ENCODE measurements around the gene RNF186. TPM values are rescaled to one million over a fixed set of nuclear protein-coding genes. Genes with fewer than 3 reads are reported as not detected.

RNF186 gene
- polyA plus RNA-seq, 3 donors from 2014 or later, result not detected

DNA sequence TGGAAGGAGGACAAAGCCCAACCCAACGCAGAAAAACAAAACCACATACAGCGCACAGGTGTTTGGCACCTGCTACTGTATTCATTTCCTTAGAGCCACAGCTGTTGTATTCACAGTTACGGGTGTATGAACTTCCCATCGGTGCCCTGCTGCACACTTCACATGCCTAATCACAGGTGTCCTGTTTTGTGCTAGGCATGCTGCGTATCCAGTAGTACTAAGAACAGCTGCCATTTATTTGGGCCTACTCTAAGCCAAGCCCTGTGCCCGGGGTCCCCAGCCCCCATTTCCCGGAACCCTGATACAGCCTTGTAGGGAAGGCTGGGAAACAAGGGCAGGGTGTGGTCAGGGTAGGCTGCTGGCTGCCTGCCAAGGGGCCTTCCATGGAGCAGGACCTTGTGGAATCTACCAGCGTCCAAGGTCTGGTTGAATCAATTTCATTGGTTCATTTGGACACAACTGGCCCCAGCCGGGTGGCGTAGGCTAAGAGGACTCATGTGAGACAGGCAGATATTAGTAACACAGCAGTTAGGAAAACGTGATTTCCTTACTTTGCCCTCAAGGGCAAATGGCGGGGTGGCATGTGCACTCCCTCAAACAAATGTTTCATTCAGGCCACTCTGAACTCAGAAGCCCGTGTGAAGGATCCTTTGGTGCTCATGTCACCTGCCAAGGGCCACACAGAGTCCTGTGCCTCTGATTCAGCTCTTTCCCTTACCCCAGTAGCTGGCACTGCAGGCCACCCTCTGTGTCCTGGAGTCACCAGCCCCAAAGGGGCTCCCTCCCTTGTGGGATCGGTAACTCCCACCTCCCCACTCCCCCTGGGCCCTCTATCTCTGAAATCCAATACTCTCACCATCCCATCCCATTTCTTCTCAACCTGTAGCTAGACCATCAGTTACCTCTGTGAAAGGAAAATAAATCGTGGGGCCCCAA is 986 bp upstream of the RNF186 start:
- no peak for DNase-seq
- no peaks in the 10 kb centered on the region for H3K36me3 Mint-ChIP-seq
- no peaks in the 10 kb centered on the region for H3K9me3 Mint-ChIP-seq
- H3K4me1 Mint-ChIP-seq, result no peaks in the 10 kb centered on the region
- H3K4me3 Mint-ChIP-seq, result no peak overlapping the region
- H3K27me3 Mint-ChIP-seq (ENCODE audit: low read depth in 3 of 3), result peaks cover 3 to 4% (median 3%) of the 10 kb centered on the region in 3 donors
- H3K27ac Mint-ChIP-seq, result no peak overlapping the region

DNA sequence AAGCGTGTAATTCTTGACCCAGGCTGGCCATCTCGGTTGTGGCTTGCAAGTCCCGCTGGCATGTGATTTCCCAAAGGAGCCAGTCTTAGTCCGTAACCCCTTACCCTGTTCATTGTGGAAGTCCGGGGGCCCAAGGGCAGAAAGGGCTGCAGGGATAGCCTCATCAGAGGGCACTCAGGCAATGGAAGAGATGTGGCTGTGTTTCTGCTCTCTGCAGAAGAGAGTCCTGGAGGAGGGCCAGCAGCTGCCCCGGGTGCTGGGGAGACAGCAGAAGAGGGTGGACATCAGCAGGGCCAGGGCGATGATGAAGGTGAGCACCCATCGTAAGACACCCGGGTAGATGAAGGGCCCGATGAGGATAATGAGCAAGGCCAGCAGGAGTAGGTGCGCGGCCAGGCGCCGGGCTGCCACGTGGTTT is 830 bp downstream of the RNF186 start:
- no peak overlapping the region for H3K27ac Mint-ChIP-seq
- H3K36me3 Mint-ChIP-seq, result no peaks in the 10 kb centered on the region
- no peak overlapping the region for H3K4me3 Mint-ChIP-seq
- peaks cover 1 to 3% (median 3%) of the 10 kb centered on the region in 3 donors for H3K27me3 Mint-ChIP-seq (ENCODE audit: low read depth in 3 of 3)
- no peaks in the 10 kb centered on the region for H3K4me1 Mint-ChIP-seq
- DNase-seq, result no peak
- H3K9me3 Mint-ChIP-seq, result no peaks in the 10 kb centered on the region

DNA sequence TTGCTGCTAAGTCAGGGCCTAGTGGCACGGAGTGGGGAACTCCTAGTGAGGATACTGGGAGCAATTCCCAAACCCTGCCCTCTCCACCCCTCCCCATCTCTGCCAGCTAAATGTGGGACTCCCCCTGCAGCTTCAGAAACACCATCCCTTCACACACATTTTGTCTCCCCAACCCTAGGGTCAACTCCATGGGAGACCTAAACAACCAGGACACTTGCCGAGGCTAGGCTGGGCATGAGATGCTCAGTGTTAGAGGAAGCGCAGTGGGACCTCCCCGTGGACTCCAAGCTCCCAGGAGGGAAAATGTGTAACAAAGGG is 1.5 kb downstream of the RNF186 start:
- no peak for DNase-seq
- no peaks in the 10 kb centered on the region for H3K4me1 Mint-ChIP-seq
- H3K27ac Mint-ChIP-seq, result no peak overlapping the region
- peaks cover 1 to 3% (median 3%) of the 10 kb centered on the region in 3 donors for H3K27me3 Mint-ChIP-seq (ENCODE audit: low read depth in 3 of 3)
- H3K4me3 Mint-ChIP-seq, result no peak overlapping the region
- no peaks in the 10 kb centered on the region for H3K36me3 Mint-ChIP-seq
- no peaks in the 10 kb centered on the region for H3K9me3 Mint-ChIP-seq

DNA sequence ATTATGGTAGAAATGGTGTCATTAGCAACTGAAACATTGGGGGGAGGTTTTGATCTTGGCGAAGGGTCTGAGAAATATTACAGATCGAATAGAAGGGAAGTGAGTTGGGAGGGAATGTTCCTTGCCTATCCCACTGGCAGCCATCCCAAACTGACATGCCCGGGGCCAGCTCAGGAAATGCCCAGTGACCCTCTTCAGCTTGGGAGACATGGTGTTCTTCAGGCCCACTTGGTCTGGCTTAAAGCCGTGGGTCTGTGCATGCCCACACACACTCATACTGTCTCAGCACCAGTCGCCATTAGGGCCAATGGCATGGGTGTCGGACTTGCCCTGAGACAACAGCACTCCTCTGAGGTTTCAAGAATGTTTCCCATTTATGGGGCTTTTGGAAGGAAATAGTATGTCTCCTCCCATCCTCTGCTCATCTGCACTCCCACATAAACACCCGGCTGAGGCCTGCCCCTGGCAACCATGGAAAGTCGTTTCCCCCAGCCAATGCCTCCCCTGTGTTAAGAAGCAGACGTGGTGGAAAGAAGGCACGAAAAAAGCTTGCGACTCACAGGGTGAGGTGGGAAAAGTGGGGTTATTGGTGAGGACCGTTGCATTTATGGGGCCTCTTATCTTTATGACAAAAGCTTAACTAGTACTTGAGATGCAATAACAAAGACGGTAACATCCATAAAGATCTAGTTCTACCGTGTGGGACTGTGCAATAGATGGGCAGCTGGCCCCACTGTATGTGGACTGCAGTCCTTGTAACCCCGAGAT is 2.0 kb downstream of the RNF186 start:
- H3K27me3 Mint-ChIP-seq (ENCODE audit: low read depth in 3 of 3), result peaks cover 1 to 3% (median 3%) of the 10 kb centered on the region in 3 donors
- H3K4me3 Mint-ChIP-seq, result peak overlapping the region in 1 of 5 donors; percentile 15
- no peaks in the 10 kb centered on the region for H3K36me3 Mint-ChIP-seq
- no peaks in the 10 kb centered on the region for H3K9me3 Mint-ChIP-seq
- DNase-seq, result no peak
- H3K27ac Mint-ChIP-seq, result no peak overlapping the region
- H3K4me1 Mint-ChIP-seq, result no peaks in the 10 kb centered on the region

DNA sequence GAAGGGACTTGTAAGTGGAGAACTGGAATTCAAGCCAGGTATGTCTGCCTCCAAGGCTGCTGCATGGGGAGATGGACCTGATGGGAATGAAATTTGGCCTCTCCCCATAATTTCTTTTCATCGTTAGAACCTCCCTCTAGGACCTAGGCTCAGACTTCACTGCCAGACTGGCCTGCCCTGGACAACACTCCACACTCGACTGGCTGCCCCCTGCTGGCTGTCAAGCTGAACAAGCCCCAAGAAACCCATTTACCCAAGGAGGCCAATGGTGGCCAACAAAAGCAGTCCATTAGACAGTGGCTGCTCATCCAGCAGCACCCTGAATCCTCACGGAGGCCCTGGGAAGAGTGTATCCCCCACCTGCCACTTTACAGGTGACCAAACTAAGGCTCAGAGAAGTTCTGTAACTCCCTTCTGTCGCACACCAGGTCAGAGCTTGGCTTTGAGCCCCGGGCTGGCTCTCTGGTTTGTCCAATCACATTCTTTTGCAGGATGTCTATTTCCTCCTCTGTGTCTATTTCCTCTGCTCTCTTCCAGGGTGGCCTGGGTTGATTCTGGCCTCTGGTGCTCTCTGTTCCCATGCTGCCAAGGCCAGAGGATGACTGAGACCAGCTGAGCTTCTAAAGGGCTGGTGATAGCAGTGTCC is 3.8 kb downstream of the RNF186 start:
- H3K36me3 Mint-ChIP-seq, result no peaks in the 10 kb centered on the region
- peak; percentile 18 to 34 (median 25) for DNase-seq
- H3K27ac Mint-ChIP-seq, result no peak overlapping the region
- peaks cover under 1 to 3% (median 1%) of the 10 kb centered on the region in 3 donors for H3K27me3 Mint-ChIP-seq (ENCODE audit: low read depth in 3 of 3)
- H3K4me3 Mint-ChIP-seq, result no peak overlapping the region
- H3K9me3 Mint-ChIP-seq, result no peaks in the 10 kb centered on the region
- no peaks in the 10 kb centered on the region for H3K4me1 Mint-ChIP-seq

DNA sequence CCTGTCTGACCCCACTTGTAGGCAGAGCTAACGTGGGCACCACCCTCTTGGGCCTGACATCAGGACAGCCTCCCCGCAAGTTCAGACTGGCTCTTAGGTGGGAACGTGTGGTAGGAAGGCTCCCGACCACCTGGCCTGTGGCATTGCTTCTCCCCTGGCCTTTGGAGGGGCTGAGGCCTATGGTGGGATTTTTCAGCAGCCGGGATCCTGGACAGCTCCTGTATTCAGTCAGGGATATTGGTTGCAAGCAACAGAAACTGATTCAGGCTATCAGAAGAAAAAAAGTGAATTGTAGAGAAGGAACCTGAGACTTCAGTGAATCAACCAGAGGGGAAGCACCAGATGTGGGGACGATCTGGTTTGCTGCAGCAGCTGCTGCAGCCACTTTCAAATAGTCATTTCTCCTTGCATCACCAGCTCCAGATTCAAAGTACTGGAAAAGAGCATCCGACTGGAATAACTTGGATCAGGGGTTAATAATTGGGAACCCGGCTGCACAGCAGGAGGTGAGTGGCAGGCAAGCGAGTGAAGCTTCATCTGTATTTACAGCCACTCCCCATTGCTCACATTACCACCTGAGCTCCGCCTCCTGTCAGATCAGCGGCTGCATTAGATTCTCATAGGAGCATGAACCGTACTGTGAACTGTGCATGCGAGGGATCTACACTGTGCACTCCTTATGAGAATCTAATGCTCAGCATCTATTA is 5.9 kb downstream of the RNF186 start:
- Mint-ChIP-seq H3K4me3 (no peak overlapping the region), H3K36me3 (no peaks in the 10 kb centered on the region), H3K27ac (no peak overlapping the region), H3K9me3 (no peaks in the 10 kb centered on the region), H3K27me3 (ENCODE audit: low read depth in 3 of 3) (peaks cover 1 to 2% (median 1%) of the 10 kb centered on the region in 3 donors), H3K4me1 (no peaks in the 10 kb centered on the region)
- no peak for DNase-seq

DNA sequence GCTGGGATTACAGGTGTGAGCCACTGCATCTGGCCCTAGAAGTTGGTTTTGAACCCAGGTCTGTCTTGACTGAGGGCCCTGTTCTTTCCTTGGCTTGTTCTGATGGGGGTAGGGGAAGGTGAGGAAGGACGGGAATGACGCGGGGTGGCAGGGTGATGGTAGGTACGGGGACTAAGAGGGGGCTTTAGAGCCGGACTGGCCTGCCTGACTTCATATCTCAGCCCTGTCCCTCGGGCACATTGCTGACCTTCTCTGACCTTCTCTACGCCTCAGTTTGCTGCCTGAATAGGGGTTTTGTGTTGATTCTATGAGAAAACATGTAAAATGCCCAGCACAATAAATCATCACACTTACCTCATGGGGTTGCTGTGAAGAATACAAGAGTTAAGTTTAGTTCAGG is 6.7 kb downstream of the RNF186 start:
- H3K4me3 Mint-ChIP-seq, result no peak overlapping the region
- H3K27me3 Mint-ChIP-seq (ENCODE audit: low read depth in 3 of 3), result peaks cover 0 to 2% (median 0%) of the 10 kb centered on the region in 3 donors
- no peaks in the 10 kb centered on the region for H3K4me1 Mint-ChIP-seq
- H3K36me3 Mint-ChIP-seq, result no peaks in the 10 kb centered on the region
- H3K9me3 Mint-ChIP-seq, result no peaks in the 10 kb centered on the region
- no peak for DNase-seq
- H3K27ac Mint-ChIP-seq, result no peak overlapping the region

DNA sequence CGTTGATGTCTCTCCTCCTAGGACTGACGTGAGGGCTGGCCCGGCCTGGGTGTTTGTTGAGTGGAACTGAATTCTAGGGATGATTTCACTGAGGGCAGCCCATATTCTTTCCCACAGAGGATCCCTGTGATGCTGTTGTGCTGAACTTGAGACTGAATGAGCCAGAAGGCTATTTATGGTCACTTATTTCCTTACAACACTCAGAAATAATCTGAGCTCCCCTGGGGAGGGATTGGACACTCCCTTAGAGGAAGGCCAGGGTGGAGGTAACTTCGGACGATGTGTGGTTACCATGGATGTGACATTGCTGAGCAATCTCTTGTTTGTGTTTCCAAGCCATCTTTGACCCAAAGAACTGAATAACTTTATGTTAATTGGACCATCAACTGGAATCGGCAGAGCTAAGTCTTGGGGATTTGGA is 10.2 kb downstream of the RNF186 start:
- DNase-seq, result no peak
- Mint-ChIP-seq H3K36me3 (no peaks in the 10 kb centered on the region), H3K4me3 (no peak overlapping the region), H3K27me3 (ENCODE audit: low read depth in 3 of 3) (peaks cover 0 to 2% (median 2%) of the 10 kb centered on the region in 3 donors), H3K4me1 (peaks cover 9 to 19% of the 10 kb centered on the region in 2 donors), H3K27ac (no peak overlapping the region), H3K9me3 (no peaks in the 10 kb centered on the region)

DNA sequence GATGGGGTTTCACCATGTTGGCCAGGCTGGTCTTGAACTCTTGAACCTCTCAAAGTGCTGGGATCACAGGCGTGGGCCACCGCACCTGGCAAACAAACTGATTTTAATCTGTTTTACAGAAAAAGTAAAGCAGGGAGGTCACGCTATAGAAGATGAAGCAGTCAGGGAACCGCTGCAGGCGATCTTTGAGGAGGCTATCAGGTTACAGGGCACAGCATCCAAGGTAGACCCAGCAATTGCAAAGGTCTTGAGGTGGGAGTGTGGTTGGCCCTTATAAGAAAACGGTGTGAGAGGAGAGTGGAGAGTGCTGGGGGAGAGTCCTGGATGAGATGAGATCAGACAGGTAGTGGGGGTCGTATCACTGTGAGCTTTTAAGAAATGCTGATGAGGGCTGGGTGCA is 12.8 kb downstream of the RNF186 start:
- peaks cover 21 to 34% of the 10 kb centered on the region in 2 donors for H3K4me1 Mint-ChIP-seq
- H3K27ac Mint-ChIP-seq, result no peak overlapping the region
- DNase-seq, result no peak
- H3K9me3 Mint-ChIP-seq, result peaks cover 0 to 3% (median 0%) of the 10 kb centered on the region in 6 donors
- H3K27me3 Mint-ChIP-seq (ENCODE audit: low read depth in 3 of 3), result peaks cover 0 to 4% (median 2%) of the 10 kb centered on the region in 3 donors
- H3K4me3 Mint-ChIP-seq, result no peak overlapping the region
- H3K36me3 Mint-ChIP-seq, result no peaks in the 10 kb centered on the region

DNA sequence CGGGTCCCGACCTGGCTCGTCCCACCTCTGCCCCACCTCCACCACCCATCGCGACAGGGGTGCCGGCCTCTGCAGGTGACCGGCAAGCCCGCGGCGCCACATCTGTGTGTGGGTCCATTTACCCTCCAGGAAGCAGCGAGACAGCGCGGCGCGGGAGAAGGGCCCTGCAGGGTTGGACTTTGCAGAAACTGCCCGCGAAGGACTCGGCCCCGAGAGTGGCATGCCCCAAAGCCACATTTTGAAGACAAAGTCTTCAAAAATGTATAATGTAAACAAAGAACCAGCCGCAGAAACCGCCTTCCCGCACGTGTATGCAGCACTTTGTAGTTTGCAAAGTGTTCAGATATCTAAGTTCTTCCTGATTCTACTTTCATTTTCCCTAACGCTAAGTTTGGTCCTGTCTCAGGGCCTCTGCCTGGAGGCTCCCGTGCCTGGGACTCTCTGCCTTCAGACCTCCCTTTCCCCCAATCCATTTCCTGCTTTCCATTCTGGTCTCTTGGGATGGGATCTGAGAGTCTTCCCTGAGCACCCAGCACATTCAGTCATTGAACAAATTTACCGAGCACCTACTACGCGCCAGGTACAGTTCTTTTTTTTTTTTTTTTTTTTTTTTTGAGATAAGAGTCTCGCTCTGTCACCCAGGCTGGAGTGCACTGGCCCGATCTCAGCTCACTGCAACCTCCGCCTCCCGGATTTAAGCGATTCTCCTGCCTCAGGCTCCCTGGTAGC is 14.8 kb downstream of the RNF186 start:
- Mint-ChIP-seq H3K27ac (peak overlapping the region; percentile 85 to 97 (median 90)), H3K4me1 (peaks cover 23 to 41% of the 10 kb centered on the region in 2 donors), H3K4me3 (peak overlapping the region; percentile 89 to 95 (median 90)), H3K36me3 (no peaks in the 10 kb centered on the region), H3K9me3 (peaks cover 0 to 3% (median 0%) of the 10 kb centered on the region in 6 donors), H3K27me3 (ENCODE audit: low read depth in 3 of 3) (peaks cover 0 to 4% (median 0%) of the 10 kb centered on the region in 3 donors)
- peak; percentile 32 to 45 (median 38) for DNase-seq

DNA sequence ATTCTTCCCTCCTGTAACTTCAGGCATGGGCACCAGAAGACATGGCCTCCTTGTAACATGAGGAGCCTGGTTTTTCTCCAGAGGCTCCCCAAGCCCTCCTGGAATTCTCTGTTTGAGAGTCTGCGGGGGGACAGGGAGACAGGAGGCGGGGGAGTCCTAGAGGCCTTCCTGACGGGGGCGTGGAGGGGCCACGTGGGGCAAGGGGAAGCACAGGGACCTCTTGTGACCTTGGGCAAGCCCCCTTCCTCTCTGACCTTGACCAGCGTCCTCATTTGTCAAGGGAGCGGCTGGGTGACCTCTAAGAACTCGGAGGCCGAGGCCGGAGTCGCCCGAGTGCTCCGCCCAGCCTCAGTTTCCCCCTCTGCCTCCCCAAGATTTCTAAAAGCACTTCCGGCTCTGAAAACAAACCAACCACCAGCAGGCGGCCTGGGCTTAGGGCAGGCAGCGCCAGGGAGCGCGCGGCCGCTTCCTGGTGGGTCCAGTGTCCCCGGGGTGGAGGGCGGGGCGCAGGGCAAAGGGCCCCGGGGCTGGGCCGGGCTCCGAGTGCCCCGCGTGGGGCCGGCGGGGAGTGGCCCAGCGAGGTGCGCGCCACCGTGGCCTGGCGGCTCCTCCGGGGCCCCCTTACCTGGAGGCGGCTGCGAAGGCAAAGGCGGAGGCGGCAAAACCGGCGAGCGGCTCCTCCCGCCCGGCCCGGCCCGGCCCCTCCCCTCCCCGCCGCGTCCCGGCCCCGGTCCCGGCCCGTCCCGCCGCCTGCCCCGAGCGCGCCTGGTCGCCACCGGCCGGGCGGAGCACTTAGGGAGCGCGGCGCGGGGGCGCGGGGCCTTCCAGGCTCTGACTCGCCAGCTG is 15.6 kb downstream of the RNF186 start, which contains the start of gene TMCO4:
TSS of gene TMCO4 (minus strand) at position 687 of the 846 bp plus-strand sequence. CDS start 19,158 bp downstream, outside the sequence.
- Mint-ChIP-seq H3K4me1 (peaks cover 23 to 45% of the 10 kb centered on the region in 2 donors), H3K9me3 (peaks cover 0 to 3% (median 0%) of the 10 kb centered on the region in 6 donors), H3K27ac (peak within 1 kb of the TSS; percentile 85 to 97 (median 90)), H3K27me3 (ENCODE audit: low read depth in 3 of 3) (peaks cover 0 to 4% (median 0%) of the 10 kb centered on the region in 3 donors), H3K4me3 (peak within 1 kb of the TSS; percentile 89 to 95 (median 90)), H3K36me3 (peaks cover 4 to 5% (median 5%) of the 10 kb centered on the region in 3 donors)
- peak; percentile 54 to 62 (median 55) for DNase-seq

Data from immature natural killer cell (primary cell).